ENCODE measurements around the gene CCDC185.

GRCh38 chr1:223352944-223353343 is 40.3 kb upstream of the CCDC185 start:
- TF ChIP-seq EZH2 (IDR thresholded peaks at IDR 0.05; ENCODE audit: low read length, missing control alignments) (no peak), CTCF (conservative IDR thresholded peaks at IDR 0.05 in 1 of 2, IDR thresholded peaks at IDR 0.05 in 1 of 2; ENCODE audit: low read depth in 1 of 2, low read length in 2 of 2) (no peak)
